ENCODE data around the gene KCNK13.

Gene KCNK13

GRCh38 chr14:90132821-90133570, 71.2 kb downstream of the KCNK13 start:
- no peak for DNase-seq (ENCODE audit: low read depth)

- no peak for DNase-seq (ENCODE audit: low read depth)
Measured at GRCh38 chr14:90136904-90137303, 75.1 kb downstream of the KCNK13 start.

GRCh38 chr14:90137807-90138206, 76.0 kb downstream of the KCNK13 start:
- DNase-seq (ENCODE audit: low read depth), result no peak

GRCh38 chr14:90139199-90139598, 77.4 kb downstream of the KCNK13 start:
- no peak for DNase-seq (ENCODE audit: low read depth)

- DNase-seq (ENCODE audit: low read depth), result no peak
Measured at GRCh38 chr14:90140298-90140955, 78.6 kb downstream of the KCNK13 start.

- DNase-seq (ENCODE audit: low read depth), result peak; percentile 36
Measured at GRCh38 chr14:90140956-90141316, 79.1 kb downstream of the KCNK13 start.

GRCh38 chr14:90153429-90153828, 91.6 kb downstream of the KCNK13 start:
- no peak for DNase-seq (ENCODE audit: low read depth)

- DNase-seq (ENCODE audit: low read depth), result no peak
Measured at GRCh38 chr14:90154110-90154509, 92.3 kb downstream of the KCNK13 start.

- no peak for DNase-seq (ENCODE audit: low read depth)
Measured at GRCh38 chr14:90159146-90159545, 97.4 kb downstream of the KCNK13 start.

GRCh38 chr14:90159688-90160087, 97.9 kb downstream of the KCNK13 start:
- DNase-seq (ENCODE audit: low read depth), result no peak

- DNase-seq (ENCODE audit: low read depth), result no peak
Measured at GRCh38 chr14:90161129-90161528, 99.3 kb downstream of the KCNK13 start.

- peak; percentile 13 for DNase-seq (ENCODE audit: low read depth)
Measured at GRCh38 chr14:90168425-90169105, 106.8 kb downstream of the KCNK13 start.

- no peak for DNase-seq (ENCODE audit: low read depth)
Measured at GRCh38 chr14:90175631-90176030, 113.8 kb downstream of the KCNK13 start.

- no peak for DNase-seq (ENCODE audit: low read depth)
Measured at GRCh38 chr14:90177539-90178189, 115.9 kb downstream of the KCNK13 start.

- DNase-seq (ENCODE audit: low read depth), result no peak
Measured at GRCh38 chr14:90179357-90179756, 117.6 kb downstream of the KCNK13 start.

GRCh38 chr14:90179809-90180779, 118.3 kb downstream of the KCNK13 start:
- no peak for DNase-seq (ENCODE audit: low read depth)

GRCh38 chr14:90184094-90184493, 122.3 kb downstream of the KCNK13 start:
- no peak for DNase-seq (ENCODE audit: low read depth)

GRCh38 chr14:90184571-90185266, 122.9 kb downstream of the KCNK13 start:
- DNase-seq (ENCODE audit: low read depth), result no peak

GRCh38 chr14:90188588-90188987, 126.8 kb downstream of the KCNK13 start:
- no peak for DNase-seq (ENCODE audit: low read depth)

- no peak for DNase-seq (ENCODE audit: low read depth)
Measured at GRCh38 chr14:90191154-90191553, 129.4 kb downstream of the KCNK13 start.

- DNase-seq (ENCODE audit: low read depth), result no peak
Measured at GRCh38 chr14:90191585-90191984, 129.8 kb downstream of the KCNK13 start.

All from non-pigmented ciliary epithelial cell (primary cell).